Measurements from ENCODE around the gene LYPD6.

GRCh38 chr2:149394864-149395263, 64.5 kb downstream of the LYPD6 start:
- no peak for TF ChIP-seq CTCF (IDR thresholded peaks at IDR 0.05; ENCODE audit: borderline replicate concordance, extremely low read depth, low read length, poor library complexity, severe bottlenecking)
- TF ChIP-seq EZH2 (IDR thresholded peaks at IDR 0.05; ENCODE audit: borderline replicate concordance, low read depth, low read length, severe bottlenecking), result no peak
